ENCODE data around the gene SLC7A5.

DNA sequence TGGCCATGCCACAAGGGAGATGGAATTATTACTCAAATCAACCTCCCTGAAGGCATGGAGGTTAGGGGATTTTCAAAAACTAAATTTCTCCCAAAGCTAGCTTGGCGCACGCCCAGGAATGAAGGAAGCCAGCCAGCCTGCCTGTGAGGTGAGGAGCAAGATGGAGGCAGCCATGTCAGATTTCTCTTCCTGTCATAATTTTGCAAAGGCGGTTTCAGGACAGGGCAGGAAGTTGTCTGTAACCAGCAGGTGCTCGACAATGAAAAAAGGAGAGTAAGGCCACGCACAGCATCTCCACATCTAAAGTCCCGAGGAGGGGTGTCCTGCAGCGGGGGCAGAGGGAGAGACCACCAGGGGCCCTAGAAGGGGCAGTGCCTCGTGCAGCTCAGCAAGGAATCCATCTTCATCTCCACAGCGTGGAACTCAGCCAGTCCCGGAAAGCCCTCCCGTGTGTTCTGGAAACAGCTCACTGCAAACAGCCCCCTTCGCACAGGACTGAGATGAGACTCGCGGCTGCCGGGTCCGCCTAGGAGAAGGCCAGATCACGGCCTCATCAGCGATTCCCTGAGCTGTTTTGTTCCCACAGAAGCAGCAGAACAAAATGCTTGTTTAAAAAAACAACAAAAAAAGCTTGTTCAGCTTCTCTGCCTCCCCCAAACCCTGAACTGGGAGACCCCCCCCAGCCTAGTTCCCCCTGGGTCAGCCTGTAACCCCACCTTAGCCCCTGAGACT is 47.8 kb downstream of the SLC7A5 start:
- no peak for TF ChIP-seq EP300 (IDR thresholded peaks at IDR 0.05)
- no peak for TF ChIP-seq POLR2A (IDR thresholded peaks at IDR 0.05)
